C4-2B (cell line): ENCODE measurements around the gene PAOX.

Experiments
- H3K27ac ChIP-seq: fragments of 450-650 bp; 2 replicates; pipeline ENCODE4 v1.5.1; 2017
- ZFX ChIP-seq: fragments of 450-650 bp; IDR thresholded peaks from 2 replicates; pipeline ENCODE4 v1.6.1; 2017
- TF ChIP-seq, protein P1 (sequence below): fragments of 450-650 bp; conservative IDR thresholded peaks from 2 replicates; pipeline ENCODE4 v1.5.1; 2017; ENCODE audit warnings: mild to moderate bottlenecking

PAOX gene

DNA sequence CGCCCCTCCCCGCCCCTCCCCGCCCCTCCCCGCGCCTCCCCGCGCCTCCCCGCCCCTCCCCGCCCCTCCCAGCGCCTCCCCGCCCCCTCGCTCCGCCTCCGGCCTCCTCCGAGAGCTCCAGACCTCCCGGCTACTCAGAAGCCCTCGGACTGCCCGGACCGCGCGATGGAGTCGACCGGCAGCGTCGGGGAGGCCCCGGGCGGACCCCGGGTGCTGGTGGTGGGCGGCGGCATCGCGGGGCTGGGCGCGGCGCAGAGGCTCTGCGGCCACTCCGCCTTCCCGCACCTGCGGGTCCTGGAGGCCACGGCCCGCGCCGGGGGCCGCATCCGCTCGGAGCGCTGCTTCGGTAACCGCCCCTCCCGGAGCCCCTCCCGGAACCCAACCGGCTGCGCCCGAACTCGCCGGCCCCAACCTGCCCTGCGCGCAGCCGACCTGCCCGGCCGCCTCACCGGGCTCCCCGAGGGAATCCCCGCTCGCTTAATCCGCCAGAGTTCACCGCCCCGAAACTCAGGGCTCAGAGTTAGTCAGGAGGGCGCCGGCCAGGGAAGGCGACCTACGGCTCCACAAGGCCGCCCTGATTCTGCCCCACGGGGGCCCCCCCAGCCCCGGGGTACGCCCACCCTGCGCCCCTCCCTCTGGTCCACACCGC, at the start of gene PAOX:
Gene PAOX (plus strand): TSS at position 111 of the 649 bp plus-strand sequence. CDS start 55 bp downstream, at position 166.
- TF ChIP-seq, protein P1, sequence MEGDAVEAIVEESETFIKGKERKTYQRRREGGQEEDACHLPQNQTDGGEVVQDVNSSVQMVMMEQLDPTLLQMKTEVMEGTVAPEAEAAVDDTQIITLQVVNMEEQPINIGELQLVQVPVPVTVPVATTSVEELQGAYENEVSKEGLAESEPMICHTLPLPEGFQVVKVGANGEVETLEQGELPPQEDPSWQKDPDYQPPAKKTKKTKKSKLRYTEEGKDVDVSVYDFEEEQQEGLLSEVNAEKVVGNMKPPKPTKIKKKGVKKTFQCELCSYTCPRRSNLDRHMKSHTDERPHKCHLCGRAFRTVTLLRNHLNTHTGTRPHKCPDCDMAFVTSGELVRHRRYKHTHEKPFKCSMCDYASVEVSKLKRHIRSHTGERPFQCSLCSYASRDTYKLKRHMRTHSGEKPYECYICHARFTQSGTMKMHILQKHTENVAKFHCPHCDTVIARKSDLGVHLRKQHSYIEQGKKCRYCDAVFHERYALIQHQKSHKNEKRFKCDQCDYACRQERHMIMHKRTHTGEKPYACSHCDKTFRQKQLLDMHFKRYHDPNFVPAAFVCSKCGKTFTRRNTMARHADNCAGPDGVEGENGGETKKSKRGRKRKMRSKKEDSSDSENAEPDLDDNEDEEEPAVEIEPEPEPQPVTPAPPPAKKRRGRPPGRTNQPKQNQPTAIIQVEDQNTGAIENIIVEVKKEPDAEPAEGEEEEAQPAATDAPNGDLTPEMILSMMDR, result no peak
- no peak for TF ChIP-seq ZFX
- peak within 1 kb of the TSS; percentile 73 for H3K27ac ChIP-seq

DNA sequence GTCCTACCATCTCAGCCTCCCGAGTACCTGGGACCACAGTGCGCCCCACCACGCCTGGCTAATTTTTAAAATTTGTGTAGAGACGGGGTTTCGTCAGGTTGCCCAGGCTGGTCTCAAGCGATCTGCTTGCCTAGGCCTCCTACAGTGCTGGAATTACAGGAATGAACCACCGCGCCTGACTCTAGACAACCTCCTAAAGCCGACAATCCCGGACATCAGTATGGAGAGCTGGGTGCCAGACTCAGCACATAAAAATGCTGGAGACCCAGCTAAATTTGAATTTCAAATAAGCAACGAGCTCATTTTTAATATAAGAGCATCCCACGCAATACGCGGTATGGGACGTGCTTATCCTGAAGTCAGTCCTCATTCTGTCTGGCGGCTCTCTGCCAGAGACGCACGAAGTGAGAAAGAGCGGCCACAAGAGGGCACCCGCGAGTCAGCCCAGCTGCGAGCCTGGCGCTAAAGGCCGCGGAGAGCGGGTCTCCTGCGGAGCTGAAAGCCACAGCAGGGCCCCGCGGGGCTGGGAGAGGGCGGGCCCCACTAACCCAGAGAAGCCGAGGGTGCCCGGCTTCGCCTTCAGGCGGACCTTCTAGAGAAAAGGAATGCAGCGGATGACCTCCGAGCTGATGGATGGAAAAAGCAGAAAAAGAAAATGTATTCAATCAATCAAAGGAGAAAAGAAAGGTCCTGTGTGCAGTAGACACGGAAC, 49.4 kb upstream of the PAOX start:
- no peak overlapping the region for H3K27ac ChIP-seq
- no peak for TF ChIP-seq ZFX
- TF ChIP-seq, protein P1, result peak; percentile 99

DNA sequence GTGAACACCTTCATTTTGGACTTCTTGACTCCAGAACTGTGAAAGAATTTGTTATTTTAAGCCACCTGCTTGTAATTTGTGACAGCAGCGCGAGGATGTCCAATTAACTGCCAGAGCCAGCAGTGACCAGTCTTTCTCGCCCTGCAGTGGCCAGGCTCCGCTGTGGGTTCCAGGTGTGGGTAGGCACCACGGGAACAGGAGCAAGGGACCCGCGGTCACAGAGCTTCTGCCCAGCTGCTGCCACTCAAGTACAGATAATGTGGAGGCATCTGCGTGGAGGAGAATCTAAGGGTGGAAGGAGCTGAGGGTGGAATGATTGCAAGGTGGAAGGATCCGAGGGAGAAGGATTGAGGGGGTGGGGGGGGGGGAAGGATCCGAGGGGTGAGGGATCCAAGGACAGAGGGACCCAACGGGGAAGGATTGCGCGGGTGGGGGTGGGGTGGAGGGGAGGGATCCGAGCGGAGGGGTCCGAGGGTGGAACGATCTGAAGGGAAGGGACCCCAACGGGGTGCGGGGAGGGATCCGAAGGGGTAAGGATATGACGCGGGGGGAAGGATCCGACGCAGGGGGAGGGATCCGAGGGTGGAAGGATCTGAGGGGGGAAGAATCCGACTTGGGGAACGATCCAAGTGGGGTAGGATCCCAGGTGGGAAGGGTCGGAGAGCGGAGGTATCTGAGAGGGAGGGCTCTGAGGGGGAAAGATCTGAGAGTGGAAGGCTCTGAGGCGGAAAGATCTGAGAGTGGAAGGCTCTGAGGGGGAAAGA, 45.9 kb upstream of the PAOX start:
- H3K27ac ChIP-seq, result no peak overlapping the region
- TF ChIP-seq ZFX, result no peak
- TF ChIP-seq, protein P1, result no peak

DNA sequence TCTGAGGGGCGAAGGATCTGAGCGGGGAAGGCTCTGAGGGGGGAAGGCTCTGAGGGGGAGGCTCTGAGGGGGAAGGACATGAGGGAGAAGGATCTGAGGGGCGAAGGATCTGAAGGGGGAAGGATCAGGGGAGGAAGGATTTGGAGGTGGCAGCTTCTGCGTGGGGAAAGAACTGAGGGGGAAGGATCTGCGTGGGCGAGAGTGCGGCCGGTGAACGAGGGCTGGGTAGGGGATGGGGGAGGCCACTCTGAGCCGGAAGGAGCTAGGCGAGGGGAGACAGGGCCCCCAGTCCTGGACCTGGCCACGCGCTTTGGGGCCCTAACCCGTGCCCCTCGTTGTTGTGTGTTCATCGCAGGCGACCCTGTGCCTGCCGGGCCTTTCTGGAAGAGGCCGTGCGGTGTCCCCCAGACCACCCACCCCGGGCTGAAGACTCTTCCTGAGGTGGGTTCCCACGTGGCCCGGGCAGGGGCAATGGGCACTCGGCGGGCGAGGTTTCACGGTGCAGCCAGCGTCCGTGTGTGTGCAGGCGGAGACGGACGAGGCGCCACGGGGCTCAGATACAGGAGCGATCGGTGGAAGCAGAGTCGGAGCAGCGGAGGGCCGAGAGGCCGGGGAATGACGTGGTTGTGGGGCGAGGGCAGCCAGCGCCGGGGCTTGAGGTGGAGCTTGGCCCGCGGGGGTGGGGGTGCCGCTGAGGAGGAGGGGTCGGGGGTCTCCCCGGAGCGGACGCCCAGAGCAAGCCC, 44.4 kb upstream of the PAOX start:
- TF ChIP-seq, protein P1, result no peak
- TF ChIP-seq ZFX, result no peak
- no peak overlapping the region for H3K27ac ChIP-seq

DNA sequence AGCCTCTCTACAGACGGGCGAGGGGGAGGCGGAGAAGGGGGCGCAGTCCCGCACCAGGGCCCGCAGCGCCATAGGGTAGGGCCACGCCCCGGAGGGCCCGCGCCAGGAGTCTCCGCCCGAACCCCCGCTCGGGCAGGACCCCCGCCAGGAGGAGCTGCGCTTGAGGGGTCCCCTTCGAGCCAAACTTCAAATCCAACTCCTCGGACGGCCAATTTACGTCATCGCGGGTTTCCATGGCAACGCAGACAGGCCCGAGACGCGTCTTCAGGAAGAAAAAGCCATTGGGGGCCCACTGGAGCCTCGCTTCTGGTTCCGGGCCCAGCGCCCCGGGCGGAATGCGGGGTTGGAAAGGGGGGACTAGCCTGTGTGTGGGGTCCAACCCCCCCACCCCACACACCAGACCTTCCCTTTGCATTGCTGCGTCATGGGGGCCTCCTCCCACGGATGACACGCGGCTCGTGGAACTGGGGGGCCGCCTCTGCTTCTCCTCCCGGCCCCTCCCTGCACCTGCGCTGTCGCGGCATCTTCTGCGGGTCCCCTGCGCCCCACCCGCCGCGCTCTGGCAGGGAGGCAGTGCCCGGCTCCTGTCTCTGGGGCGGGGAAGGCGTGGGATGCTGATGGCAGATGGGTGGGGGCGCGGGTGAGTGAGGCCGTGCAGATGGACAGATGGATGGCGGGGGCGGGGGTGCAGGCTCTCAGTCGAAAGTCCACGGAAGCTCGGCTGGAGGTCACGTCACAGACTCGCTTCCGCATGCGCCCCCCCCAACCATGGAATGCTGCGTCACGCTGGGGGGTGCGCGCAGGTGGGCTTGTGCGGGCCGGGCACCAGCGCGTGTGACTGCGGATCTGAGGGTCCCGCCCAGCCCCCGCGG, 43.6 kb upstream of the PAOX start:
- no peak for TF ChIP-seq ZFX
- TF ChIP-seq, protein P1, result no peak
- no peak overlapping the region for H3K27ac ChIP-seq

DNA sequence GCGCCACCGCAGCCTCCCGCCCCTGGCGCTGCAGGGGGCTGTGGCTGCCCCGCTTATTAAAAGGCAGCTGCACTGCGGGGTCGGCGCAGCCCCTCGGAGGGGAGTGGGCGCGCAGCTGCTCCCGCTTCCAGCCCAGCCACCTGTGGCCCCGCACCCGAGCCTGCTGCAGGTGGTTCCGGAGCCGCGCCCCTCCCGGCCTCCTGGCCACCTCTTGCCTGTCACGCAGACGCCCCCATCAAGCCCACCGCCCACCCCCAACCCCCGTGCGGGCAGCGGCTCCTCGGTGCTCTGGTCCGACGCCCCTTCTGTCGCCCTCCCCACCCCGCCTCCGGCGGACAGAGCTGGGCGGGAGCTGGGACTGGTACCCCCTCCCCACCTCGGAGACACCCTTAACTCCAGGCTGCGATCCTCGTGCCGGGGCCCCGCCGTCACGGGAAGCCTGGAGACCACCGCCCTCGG, 42.9 kb upstream of the PAOX start:
- no peak overlapping the region for H3K27ac ChIP-seq

More for the DNA sequence above, 42.9 kb upstream of the PAOX start:
- TF ChIP-seq, protein P1, result no peak
- TF ChIP-seq ZFX, result no peak
